Stimulated activated CD4-positive, alpha-beta T cell treated with anti-CD3 and anti-CD28 coated beads, Interleukin-15, amount 100 ng/mL, for 48 hours (primary cell): ENCODE results near the gene TBCK.
"Not testable (repeated sequence)": the region's sequence is repeated elsewhere in the genome, so short reads cannot be mapped to it uniquely, and the experiment has no call there.

Source experiments
- DNase-seq, 2 donors: peaks; one replicate each; pipeline ENCODE4 v3.0.0-alpha.2; 2020; ENCODE audit warnings: low read depth in 2 of 2

TBCK gene

DNA sequence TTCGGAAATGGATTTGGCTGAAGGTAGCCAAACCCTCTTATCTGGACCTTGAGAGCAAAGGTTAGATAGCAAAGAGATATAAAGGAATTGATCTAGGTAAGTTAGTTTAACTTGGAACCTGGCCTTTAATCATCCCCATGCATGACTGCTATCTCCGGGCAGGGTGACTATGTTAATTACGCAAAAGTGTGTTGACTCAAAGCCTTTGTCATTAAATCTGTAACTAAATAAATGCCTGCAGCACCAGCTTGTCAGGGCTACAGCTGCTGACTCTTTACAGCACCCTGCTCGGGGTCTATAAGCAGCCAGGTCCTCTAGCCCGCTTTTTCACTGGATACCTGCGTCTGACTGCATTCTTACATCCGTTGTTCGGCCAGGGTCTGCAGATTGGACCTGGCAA is 201.7 kb downstream of the TBCK start:
- no peak for DNase-seq

DNA sequence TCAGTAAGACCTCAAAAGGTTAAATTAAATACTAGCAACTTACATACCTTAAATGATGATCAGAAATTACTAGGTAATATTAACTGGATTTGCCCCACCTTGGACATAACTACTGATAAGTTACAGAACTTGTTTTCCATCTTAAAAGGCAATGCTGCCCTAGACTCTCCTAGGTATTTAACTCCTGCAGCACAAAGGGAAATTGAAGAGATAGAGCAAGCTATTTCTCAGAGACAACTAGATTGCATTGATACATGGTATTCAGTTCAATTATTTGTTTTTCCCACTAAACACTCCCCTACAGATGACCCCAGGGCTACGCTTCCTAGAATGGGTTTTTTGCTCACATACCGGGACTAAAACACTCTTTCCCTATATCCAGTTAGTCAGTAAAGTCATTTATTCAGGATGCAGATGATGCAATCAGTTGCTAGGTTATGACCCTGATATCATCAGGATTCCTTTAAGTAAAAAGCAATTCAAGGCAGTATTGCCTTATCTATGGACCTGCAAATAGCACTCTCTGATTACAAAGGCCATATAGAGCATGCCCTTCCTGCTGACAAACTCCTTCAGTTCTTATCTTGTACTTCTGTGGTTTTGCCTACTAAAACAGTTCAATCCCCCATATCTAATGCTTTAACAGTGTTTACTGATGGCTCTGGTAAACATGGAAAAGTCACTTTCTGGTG is 204.1 kb downstream of the TBCK start:
- not testable (repeated sequence) for DNase-seq

DNA sequence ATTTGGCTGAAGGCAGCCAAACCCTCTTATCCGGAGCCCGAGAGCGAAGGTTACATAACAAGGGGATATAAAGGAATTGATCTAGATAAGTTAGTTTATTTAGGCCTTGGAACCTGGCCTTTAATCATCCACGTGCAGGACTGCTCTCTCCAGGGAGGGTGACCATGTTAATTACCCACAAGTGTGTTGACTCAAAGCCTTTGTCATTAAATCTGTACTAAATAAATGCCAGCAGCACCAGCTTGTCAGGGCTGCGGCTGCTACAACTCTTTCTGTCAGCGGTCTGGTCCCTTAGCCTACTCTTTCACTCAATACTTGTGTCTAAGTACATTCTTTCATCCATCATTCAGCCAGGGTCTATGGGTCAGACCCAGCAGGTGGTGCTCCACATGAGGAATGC is 206.1 kb downstream of the TBCK start:
- no peak for DNase-seq

DNA sequence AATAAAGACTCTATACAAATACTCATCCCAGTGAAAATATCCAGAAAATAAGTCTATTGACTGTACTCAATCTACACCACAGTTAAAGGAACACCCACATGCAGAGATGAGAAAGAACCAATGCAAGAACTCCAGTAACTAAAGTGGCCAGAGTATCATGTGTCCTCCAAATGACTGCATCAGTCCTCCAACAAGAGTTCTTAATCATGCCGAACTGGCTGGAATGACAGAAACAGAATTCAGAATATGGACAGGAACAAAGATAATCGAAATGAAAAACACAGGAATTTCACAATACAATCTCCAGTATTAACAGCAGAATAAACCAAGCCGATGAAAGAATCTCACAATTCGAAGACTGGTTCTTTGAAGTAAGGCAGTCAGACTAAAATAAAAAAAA is 210.3 kb downstream of the TBCK start:
- DNase-seq: no peak

DNA sequence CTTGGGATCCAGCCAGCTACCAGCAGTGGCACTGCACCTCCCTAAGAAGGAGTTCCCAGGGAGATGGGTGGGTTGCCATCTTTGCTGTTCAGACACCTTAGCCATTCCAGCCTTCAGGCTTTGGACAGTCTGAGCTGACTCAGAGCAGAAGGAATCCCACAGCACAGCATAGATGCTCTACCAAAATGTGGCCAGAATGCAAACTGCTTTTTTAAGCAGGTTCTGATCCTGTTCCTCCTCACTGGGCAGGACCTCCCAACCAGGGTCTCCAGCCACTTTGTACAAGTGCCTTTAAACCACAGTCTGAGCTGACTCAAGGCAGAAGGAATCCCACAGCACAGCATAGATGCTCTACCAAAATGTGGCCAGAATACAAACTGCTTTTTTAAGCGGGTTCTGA is 211.7 kb downstream of the TBCK start:
- no peak for DNase-seq

DNA sequence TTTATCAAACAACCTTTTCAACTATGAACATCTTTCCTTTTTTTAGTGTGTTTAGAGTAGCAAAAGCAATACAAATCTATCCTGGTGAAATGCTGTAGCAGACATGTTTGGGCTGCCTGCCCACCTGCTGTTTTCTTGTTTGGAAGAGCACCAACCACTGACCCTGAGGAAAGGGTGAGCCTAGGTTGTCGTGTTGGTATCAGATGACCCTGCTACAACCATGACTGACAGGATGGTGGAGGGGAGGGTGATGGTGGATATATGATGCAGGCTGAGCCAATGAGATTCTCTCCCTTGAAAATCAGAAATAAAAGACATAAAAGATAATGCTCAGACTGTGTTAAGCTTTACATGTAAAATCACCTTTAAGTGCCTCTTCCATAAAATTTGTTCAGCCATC is 219.6 kb downstream of the TBCK start:
- no peak for DNase-seq

DNA sequence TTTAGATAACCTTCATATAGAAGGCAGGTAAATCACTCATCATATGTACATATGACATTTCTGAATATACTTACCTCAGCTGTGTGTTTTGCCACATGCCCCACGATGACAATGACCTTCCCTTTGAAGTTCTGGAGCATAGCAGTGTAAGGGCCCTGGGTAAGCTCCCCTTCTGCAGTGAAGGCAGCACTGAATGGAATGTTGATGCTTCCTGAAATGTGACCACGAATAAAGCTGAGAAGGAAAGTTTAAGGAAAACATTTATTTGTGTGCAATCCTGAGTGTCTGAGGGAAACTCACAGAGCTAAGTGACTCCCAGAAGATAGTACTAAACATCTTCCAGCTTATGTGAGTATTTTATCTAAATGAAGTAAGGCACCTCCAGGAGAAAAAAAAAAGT is 220.6 kb downstream of the TBCK start:
- DNase-seq: no peak

DNA sequence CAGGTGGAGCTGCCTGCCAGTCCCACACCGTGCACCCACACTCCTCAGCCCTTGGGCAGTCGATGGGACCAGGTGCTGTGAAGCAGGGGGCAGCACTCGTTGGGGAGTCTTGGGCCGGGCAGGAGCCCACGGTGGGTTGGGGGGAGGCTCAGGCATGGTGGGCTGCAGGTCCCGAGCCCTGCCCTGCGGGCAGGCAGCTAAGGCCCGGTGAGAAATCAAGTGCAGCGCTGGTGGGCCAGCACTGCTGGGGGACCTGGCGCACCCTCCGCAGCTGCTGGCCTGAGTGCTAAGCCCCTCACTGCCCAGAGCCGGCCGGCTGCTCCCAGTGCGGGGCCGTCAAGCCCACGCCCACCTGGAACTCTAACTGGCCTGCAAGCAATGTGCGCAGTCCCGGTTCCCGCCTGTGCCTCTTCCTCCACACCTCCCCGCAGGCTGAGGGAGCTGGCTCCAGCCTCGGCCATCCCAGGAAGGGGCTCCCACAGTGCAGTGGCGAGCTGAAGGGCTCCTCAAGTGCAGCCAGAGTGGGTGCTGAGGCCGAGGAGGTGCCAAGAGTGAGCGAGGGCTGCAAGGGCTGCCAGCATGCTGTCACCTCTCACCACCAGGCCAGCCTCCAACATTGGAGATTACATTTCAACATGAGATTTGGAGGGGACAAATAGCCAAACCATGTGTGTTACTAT is 223.5 kb downstream of the TBCK start:
- no peak for DNase-seq

DNA sequence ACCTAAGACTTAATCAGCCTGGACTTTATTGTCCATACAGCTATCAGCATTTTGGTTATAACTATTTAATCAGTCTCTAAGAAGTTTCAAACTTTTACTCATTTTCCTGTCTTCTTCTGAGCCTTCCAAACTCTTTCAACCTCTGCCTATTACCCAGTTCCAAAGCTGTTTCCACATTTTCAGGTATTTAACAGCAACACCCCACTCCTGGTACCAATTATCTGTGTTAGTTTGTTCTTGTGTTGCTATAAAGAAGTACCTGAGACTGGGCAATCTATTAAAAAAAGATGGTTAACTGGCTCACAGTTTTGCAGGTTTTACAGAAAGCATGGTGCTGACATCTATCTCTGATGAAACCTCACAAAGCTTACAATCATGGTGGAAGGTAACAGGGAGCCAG is 225.2 kb downstream of the TBCK start:
- DNase-seq: no peak

DNA sequence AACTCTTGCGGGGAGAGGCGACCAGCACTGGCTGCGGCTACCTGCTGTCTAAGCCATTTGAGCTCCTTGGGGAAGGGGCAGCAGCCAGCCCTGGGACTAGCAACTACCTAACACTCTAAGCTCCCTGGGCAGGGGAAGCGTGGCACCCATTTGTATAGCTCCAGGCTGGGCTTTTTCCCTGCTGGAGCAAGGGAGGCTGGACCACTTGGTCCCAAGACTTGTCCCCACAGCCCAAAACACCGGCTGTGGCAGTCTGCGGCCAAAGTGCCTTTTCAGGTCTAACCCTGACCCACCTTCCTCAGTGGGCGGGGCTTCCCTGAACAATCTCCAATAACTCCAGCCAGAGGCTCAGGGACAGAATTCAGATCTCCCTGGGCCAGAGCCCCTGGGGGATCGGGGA is 232.9 kb downstream of the TBCK start:
- no peak for DNase-seq

DNA sequence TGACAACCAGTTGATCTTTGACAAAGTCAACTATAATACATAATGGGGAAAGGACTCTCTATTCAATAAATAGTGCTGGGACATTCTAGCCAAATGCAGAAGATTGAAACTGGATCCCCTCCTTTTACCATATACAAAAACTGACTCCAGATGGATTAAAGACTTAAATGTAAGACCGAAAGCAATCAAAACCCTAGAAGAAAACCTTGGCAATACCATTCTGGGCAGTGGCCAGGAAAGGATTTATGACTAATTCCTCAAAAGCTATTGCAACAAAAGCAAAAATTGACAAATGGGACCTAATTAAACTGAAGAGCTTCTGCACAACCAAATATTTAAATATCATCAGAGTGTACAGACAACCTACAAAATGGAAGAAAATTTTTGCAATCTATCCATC is 235.6 kb downstream of the TBCK start:
- DNase-seq: no peak

DNA sequence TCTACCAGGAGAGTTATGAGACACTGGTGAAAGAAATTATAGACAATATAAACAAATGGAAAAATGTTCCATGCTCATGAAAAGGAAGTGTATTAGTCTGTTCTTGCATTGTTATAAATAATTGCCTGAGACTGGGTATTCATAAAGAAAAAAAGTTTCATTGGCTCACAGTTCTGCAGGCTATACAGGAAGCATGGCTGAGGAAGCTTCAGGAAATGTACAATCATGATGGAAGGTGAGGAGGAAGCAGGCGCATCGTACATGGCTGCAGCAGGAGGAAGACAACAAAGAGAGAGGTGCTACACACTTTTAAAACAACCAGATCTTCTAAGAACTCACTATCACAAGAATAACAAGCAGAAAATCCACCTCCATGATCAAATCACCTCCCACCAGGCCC is 236.4 kb downstream of the TBCK start:
- no peak for DNase-seq

DNA sequence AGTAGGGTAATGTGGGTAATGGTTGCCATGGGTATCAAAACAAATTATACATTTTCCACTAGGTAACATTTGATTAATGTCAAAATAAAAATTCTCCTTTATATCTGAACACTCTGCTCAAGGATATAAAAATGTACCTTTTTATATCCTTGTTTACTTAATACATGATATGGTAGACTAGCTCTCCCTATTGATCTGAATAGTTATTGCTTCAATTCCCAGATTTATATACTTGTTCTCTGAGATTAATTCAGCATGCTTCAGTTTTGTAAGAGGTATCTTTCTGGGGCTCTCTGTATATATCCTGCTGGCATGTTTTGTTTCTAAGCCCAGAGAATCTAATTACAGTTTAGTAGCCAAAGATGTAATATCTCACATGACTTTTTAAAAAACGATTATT is 251.0 kb downstream of the TBCK start:
- no peak for DNase-seq

DNA sequence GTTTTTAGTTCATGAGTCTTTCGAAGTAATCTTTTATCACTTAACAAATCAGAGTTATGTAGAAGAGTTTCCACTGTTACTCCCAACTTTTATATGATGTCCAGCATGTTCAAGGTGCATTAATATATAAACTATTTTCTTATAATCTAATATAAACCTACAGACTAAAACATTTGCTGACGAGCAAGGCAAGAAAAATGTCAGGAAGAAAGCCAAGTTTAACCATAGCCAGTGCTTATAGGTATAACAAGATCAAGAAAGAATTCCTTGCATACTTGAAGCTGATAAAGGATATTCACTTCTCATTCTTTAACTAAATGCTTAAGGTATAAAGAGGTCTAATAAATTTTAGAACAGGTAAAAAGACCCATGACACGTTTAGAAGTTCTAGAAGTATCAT is 253.0 kb downstream of the TBCK start:
- no peak for DNase-seq

DNA sequence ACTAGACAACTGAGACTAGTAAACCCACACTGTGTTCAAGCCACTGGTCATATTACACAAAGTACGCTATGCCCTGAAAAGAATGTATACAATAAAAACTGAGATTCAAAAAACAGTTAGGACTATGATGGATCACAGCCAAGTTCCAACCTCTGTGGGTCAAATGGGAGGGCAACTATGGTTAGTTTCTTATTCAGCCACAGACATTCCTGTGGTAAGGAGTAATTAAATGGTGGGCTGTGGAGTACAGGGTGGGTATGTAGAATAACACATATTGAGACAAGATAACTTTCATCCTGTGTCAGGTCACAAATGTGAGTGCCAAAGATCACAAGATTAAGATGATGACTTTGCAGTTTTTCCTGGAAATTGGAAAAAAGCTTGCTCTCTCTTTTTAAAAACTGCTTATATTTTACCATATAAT is 253.5 kb downstream of the TBCK start:
- no peak for DNase-seq

DNA sequence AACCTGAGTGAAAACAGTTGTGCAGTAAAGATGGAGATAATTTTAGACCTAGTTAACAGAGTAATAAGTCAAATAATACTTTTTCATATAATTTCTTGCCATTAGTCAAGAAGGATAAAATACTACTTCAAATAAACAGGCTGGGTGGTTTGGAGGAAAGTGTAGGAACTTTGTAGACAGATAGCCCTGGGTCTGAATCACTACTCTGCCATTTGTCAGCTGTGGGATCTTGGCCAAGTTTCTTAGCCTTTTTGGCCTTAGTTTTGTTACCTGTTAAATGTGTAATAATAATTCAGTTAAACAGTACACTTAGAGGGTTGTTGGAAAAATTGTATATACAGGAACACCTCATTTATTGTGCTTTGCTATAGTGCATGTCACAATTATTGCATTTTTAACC is 257.1 kb downstream of the TBCK start:
- DNase-seq: no peak

DNA sequence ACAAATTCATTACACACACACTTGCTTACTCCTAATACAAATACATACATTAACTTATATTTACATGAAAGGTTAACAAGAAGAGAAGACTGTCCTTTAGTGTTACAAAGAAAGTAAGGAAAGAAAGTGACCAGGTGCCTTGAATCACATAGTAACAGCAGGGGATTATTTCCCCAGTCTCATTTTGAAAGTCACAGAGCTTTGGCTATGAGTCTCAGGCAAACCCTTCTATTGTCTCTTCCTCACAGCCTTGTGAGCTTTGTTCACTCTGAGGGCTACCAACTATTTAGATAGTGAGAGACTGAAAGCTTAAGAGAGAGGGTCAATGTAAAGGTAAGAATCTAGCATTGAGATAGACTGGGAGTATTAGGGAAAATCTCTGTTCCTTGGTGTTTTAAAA is 259.1 kb downstream of the TBCK start:
- DNase-seq: no peak

DNA sequence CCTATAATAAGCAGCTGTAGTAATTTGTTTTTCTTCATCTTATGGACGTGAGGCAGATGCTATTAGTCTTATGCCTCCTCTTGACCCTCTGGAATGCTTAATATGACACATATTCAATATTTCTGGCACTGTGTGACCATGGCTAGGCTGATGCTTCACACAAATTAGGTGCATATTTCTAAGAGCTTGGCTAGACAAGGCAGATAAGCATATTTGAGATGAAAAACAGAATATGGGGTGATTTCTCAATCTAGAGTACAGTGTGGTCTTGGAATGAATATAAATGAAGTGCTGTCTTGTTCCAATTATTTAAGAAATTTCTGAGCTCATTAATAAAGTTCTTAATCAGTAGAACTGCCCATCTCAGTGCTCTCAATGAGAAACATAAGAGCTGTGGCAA is 264.5 kb downstream of the TBCK start:
- DNase-seq: no peak

DNA sequence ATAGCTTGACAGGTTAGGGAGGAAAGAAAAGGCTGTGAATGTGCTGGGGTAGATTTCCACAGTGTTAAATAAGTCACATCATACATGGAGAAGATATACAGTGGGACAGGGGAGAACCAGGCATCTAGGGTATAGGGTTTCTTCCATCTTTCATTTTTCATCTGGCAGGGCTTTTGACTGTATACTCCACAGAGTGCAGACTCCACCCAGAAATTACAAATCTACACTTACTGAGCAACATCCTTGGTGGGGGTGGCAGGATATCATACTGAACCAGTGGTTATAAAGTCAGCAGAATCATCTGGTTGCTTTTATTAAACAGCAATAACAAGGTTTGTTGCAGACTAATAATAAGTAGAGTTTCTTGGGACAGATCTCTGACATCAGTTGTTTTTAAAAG is 266.5 kb downstream of the TBCK start:
- DNase-seq: no peak

DNA sequence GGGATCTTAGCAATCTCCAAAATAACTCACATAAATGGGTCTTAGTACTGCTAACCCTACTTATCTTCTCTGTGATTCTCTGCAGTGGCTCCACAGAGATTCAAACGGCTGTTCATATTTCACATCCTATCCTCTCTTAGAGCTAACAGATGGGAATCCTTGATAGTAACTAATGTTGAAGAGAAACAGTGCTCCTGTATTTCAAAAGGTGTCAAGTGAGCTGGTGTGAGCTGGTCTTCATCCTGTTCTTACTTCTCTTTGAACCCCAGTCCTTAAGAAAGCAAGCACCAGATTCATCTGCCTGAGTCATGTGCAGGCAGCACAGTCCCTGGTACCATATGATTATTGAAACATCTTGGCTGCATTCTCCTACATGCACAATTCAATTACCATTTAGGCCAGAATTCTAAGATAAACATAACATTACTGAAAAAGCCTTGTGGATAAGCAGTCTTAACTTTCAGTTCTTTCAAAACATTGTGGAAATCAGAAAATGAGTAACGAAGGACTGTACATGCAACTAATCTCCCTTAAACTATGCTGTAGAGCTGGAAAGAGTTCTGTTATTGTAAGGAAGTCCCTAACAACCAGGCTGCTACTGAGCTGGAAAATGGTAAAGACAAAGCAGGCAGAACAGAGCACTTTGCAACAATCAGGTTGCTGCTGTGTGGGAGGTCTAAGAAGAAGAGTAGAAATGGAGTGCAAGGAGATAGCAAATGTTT is 267.6 kb downstream of the TBCK start:
- DNase-seq: no peak

DNA sequence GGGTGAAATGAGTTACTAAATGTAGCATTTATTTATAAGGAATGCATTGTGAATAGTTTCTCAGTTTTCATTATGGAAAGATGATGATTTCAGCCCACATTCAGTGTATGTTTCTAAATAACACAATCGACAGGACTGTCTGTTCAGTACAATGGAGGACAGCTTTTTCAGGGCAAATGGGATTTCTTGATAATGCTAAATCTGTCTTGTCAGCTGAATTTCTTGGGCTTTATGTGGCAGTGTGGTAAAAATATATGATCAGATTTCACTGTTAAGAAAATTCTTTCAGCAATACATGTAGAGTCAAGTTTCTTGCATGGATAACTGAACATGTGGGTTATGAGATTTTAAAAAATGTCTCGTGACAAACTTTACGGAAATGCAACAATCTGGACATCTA is 269.9 kb downstream of the TBCK start:
- no peak for DNase-seq

DNA sequence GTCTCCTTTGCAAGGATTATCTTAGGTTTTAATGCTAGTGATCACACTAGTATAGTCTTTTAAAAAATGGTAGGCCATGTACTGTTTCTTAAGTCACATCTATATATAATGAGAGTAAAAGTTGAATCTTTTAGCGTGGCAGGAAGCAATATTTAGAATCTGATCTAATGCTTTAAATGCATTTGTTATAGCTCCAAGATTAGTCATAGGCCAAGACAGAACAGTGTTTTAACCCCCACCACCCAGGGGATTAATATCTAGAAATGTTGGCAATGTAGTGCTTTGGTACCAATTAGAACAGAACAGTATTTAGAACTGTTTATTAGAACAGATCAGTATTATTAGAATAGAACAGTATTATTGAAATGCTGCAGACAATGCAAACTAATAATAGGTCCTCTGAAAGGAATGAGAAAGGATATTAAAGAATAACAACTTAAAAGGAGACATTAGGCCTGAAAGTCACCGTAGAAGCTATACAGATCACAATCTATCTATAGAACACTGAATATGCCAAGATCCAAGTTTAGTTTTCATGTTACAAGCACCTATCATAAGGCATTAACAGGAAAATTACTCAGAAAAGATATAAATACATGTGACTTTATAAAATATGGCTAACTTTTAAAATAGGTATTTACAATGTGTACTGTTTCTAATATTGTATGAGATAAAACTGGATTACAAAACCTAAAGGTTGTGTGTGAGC is 274.6 kb downstream of the TBCK start:
- no peak for DNase-seq

DNA sequence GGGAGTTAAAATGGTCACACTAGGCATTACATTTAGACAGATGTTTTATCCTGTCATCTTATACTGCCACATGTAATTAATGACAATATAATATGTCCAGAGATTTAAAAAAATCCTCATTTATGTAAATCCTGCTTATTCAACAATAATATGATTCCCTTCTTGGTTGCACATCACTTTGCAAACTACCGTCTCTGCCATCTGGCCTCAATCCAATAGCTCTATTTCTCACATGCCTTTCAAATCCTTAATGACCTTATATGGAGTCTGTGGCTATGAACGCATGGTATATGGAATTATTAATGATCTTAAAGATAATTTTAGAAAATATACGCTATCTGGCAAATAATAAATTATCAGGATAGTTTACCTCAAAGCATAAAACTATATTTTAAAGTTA is 276.2 kb downstream of the TBCK start:
- no peak for DNase-seq
